ENCODE results near the gene ULK1.

- TF ChIP-seq PBX3 (CRISPR knock-in tag; IDR thresholded peaks at IDR 0.05) (no peak), CTCF (tag by site-specific recombination; IDR thresholded peaks at IDR 0.05) (no peak), TCF7L2 (IDR thresholded peaks at IDR 0.05; ENCODE audit: borderline replicate concordance, low read depth, low read length) (no peak), ZNF248 (tag by site-specific recombination; IDR thresholded peaks at IDR 0.05) (no peak), ZNF555 (tag by site-specific recombination; conservative IDR thresholded peaks at IDR 0.05) (no peak), ZNF302 (tag by site-specific recombination; IDR thresholded peaks at IDR 0.05; ENCODE audit: low read depth) (no peak)
Observed at GRCh38 chr12:131861261-131862083, 33.0 kb upstream of the ULK1 start.
